AG10803 (cell line): ENCODE data around the gene EFS.
"Not testable (repeated sequence)": the region's sequence is repeated elsewhere in the genome, so short reads cannot be mapped to it uniquely, and the experiment has no call there.

Experiments
- DNase-seq: peaks from one replicate; pipeline ENCODE4 v3.0.0; 2010; ENCODE audit warnings: low read depth
- H3K4me3 ChIP-seq: 2 replicates; pipeline ENCODE4 v1.5.1; 2011; ENCODE audit warnings: mild to moderate bottlenecking, low read length, control low read depth
- TF ChIP-seq, protein P1 (sequence below): conservative IDR thresholded peaks from 2 replicates; pipeline ENCODE4 v1.5.1; 2011; ENCODE audit warnings: mild to moderate bottlenecking, low read length, control low read depth, inconsistent platforms

EFS gene

DNA sequence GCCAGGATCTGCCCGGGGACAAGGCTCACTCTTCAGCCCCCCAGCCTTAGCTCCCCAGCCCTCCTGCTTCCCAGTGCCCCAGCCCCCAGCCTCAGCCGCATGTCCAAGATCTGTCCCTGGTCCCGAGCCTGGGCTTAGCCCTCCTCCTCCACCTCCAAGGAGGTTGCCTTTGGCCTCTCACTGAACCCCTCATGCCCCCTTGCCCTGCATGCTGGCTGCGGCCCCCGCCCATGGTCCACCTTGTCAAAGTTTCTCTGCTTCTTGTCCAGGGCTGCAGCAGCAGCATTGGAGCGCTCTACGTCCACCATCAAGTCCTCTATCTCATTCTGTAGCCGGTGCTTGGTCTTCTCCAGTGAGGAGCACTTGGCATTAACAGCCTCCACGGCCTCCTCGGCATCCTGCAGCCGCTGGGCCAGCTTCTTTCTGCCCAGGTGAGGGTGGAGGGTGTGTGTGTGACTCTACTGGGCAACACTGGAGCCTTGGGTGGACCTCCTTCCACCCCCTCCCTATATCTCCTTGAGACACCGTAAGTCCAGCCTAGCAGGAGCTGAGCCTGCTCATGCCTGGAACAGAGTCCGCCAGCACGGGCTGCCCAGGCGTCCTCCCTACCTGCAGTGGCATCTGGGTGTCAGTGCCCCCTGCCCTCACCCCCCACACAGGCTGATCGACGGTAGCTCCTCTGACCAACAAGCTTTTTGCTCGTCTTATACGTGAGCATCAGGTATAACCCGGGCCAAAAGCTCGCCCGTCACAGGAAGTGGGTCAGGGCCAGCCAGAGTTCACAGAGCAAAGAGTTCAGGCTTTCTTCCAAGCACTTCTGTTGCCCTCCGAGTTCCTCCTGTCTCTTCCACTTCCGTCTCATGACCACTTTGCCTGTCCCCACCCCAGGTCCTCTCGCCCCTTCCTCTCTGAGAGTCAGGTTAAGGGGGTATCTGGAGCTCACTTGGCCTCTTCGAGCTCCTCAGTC is 23.2 kb upstream of the EFS start:
- no peak for DNase-seq
- TF ChIP-seq, protein P1, sequence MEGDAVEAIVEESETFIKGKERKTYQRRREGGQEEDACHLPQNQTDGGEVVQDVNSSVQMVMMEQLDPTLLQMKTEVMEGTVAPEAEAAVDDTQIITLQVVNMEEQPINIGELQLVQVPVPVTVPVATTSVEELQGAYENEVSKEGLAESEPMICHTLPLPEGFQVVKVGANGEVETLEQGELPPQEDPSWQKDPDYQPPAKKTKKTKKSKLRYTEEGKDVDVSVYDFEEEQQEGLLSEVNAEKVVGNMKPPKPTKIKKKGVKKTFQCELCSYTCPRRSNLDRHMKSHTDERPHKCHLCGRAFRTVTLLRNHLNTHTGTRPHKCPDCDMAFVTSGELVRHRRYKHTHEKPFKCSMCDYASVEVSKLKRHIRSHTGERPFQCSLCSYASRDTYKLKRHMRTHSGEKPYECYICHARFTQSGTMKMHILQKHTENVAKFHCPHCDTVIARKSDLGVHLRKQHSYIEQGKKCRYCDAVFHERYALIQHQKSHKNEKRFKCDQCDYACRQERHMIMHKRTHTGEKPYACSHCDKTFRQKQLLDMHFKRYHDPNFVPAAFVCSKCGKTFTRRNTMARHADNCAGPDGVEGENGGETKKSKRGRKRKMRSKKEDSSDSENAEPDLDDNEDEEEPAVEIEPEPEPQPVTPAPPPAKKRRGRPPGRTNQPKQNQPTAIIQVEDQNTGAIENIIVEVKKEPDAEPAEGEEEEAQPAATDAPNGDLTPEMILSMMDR: no peak
- H3K4me3 ChIP-seq: no peak overlapping the region

GRCh38 chr14:23386999-23387398 is 22.0 kb upstream of the EFS start:
- TF ChIP-seq, protein P1: no peak
- DNase-seq: no peak
- H3K4me3 ChIP-seq: no peak overlapping the region

DNA sequence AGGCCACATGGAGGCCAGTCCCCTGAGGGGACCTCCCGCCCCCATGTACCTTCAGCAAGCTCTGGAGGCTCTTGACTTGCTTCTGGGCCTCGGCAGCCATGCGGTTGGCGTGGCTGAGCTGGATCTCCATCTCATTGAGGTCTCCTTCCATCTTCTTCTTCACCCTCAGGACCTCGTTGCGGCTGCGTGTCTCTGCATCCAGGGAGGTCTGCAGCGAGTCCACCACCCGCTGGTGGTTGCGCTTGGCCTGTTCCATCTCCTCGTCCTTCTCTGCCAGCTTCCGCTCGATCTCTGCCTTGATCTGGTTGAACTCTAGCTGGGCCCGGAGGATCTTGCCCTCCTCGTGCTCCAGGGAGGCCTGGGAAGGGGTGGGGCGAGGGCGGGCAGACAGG is 21.3 kb upstream of the EFS start:
- not testable (repeated sequence) for H3K4me3 ChIP-seq, DNase-seq

- H3K4me3 ChIP-seq: no peak overlapping the region
- no peak for DNase-seq
- TF ChIP-seq, protein P1: no peak
Measured at GRCh38 chr14:23385642-23386265, 20.8 kb upstream of the EFS start.

GRCh38 chr14:23385244-23385641 is 20.3 kb upstream of the EFS start:
- TF ChIP-seq, protein P1: no peak

DNA sequence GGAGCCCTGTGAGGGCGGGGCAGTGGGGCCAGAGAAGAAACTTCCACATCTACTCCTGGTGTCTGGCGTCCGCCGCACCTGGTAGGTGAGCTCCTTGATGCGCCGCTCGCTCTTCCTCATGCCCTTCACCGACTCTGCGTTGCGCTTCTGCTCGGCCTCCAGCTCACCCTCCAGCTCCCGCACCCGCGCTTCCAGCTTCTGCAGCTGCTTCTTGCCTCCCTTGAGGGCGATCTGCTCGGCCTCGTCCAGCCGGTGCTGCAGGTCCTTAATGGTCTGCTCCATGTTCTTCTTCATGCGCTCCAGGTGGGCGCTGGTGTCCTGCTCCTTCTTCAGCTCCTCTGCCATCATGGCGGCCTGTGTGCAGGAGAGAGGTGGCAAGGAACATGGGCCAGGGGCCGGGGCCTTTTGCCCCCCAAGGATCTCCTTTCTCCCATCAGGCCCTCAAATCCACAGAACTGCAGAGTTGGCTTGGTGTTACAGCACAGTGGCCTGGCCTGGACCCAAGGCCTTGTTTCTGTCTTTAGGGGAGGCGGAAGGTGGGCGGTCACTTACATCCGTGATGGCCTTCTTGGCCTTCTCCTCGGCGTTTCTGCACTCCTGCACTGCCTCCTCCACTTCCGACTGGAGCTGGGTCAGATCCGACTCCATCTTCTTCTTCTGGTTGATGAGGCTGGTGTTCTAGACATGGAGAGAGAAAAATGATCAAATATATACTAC is 19.6 kb upstream of the EFS start:
- TF ChIP-seq, protein P1: no peak
- H3K4me3 ChIP-seq: no peak overlapping the region
- no peak for DNase-seq

More at GRCh38 chr14:23385244-23385641, 20.3 kb upstream of the EFS start:
- DNase-seq: no peak
- H3K4me3 ChIP-seq: no peak overlapping the region

DNA sequence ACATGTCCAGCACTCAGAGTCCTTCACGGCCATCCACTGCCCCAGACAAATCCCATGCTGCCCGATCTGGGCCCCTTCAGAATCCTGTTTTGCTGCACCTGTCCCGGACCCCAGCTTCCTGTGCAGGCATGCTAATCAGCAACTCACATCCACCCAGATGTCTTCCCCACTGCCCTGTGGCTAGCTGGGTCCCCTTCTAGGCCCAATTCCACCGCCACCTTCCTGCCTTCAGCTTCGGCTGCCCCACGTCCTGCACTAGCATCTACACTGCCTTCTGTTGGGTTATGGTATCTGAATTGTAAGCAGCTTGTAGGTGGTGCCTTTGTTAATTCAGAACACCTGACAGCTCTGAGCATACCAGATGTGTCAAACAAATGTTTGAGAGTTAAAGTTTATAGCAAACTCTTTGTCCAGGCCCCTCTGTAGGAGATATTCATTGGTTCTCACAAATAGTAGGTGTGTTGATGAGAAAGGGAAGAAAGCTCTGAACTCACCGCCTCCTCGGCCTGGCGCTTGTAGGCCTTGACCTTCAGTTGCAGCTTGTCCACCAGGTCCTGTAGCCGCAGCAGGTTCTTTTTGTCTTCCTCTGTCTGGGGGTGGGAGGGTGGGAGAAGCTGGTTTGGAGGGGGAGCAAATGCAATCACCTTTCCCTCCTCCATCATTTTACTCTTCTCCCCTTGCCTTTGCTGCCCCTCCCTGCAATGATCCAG is 17.9 kb upstream of the EFS start:
- no peak overlapping the region for H3K4me3 ChIP-seq
- DNase-seq: no peak
- TF ChIP-seq, protein P1: no peak
